Measurements from ENCODE around the gene EVI2A.

DNA sequence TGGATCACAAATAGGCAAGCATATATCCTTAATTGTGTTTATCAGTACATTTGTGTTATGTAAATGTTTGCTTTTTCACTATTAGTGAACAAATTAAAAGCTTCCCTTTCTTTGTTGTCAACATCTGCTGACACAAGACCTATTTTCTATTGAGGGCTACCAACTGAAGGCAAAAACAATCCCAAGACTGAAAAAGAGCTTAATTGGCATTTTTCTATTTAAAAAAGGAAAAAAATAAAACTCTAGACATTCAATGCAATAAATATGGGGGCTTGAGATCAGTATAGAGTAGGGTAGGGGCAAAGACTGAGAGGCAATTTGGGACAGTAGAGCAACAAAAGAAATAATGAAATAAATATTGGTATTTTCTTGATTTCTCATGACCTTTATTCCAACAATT lies 48.6 kb downstream of the EVI2A start:
- TF ChIP-seq CTCF (IDR thresholded peaks at IDR 0.05), result no peak
- no peak for TF ChIP-seq POLR2A (IDR thresholded peaks at IDR 0.05)
